Skin of body (tissue), 1 donor: ENCODE results near the gene CHSY1. TPM values are rescaled to one million over a fixed set of nuclear protein-coding genes. Genes with fewer than 3 reads are reported as not detected.

ENCODE experiments used
- total RNA-seq: library from RNA; depleted of rRNA; stranded (reverse); fragments of >200 nt; gene quantifications from one replicate; pipeline ENCODE4 v1.2.3, GENCODE V29; 2014

Gene CHSY1
- total RNA-seq, 1 donor from 2014 or later: 36.9 TPM

Other genes with a start within 250 kb of the CHSY1 start
- 28.7 TPM for gene SELENOS, start 25.4 kb upstream of the CHSY1 start, total RNA-seq
- 39.5 TPM for gene SNRPA1, start 43.2 kb upstream of the CHSY1 start, total RNA-seq
- gene PCSK6, start 237.7 kb upstream of the CHSY1 start, total RNA-seq: 20.9 TPM